ENCODE measurements around the gene NPC1. TPM values are rescaled to one million over a fixed set of nuclear protein-coding genes. Genes with fewer than 3 reads are reported as not detected.

Gene NPC1
- total RNA-seq, 4 donors from 2014 or later: 16.9 to 73.7 (median 43.6) TPM

DNA sequence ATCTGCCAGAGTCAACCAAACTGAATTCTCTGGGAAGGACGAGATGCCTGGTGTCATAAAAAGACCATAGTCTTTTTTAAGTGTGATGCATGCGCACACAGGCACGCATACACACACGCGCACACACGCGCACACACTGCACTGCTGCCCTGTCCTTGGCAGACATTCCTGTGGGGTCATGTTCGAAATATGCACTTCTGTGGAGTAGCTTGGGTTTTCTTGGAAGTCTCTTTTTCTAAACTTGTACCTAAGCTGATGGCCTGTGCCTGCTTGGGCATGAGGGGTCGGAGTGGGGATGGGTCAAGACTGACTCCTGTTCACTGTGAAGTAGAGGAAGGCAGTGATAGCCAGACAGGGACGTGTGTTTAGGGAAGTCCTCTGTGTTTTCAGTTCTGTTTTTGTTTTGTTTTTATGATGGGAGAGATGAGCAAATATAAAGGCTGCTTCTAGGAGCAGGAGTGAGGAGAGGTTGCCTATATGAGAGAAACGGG, 87.0 kb downstream of the NPC1 start:
- Histone ChIP-seq H3K9me3 (no peaks in the 10 kb centered on the region), H3K4me3 (no peak overlapping the region), H3K4me1 (peaks cover 3 to 42% (median 19%) of the 10 kb centered on the region in 3 donors), H3K27ac (no peak overlapping the region), H3K36me3 (no peaks in the 10 kb centered on the region), H3K27me3 (no peaks in the 10 kb centered on the region)
- no peak for DNase-seq
- TF ChIP-seq, protein P1, sequence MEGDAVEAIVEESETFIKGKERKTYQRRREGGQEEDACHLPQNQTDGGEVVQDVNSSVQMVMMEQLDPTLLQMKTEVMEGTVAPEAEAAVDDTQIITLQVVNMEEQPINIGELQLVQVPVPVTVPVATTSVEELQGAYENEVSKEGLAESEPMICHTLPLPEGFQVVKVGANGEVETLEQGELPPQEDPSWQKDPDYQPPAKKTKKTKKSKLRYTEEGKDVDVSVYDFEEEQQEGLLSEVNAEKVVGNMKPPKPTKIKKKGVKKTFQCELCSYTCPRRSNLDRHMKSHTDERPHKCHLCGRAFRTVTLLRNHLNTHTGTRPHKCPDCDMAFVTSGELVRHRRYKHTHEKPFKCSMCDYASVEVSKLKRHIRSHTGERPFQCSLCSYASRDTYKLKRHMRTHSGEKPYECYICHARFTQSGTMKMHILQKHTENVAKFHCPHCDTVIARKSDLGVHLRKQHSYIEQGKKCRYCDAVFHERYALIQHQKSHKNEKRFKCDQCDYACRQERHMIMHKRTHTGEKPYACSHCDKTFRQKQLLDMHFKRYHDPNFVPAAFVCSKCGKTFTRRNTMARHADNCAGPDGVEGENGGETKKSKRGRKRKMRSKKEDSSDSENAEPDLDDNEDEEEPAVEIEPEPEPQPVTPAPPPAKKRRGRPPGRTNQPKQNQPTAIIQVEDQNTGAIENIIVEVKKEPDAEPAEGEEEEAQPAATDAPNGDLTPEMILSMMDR (IDR thresholded peaks at IDR 0.05): no peak
- no peak for TF ChIP-seq POLR2A (IDR thresholded peaks at IDR 0.05)
- WGBS, 2 donors: 48 to 54% methylated on average over 11 of the region's 11 CpGs
- intact Hi-C loops (cut with DNase I): no loop called here

DNA sequence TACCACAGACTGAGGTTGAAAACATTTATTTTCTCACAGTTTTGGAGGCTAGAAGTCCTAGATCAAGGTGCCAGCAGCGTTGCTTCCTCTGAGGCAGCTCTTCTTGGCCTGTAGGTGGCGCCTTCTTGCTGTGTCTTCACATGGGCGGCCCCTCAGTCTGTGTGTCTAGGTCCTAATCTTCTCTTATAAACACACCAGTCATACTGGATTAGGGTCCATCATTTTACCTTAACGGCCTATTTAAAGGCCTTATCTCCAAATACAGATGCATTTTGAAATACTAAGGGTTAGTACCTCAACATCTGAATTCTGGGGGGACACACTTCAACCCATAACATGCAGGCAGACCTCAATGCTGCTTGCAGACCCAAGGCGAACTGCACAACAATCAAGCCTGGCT, 87.4 kb downstream of the NPC1 start:
- peaks cover 0 to 38% (median 17%) of the 10 kb centered on the region in 3 donors for H3K4me1 ChIP-seq
- intact Hi-C loops (cut with DNase I): no loop called here
- no peak overlapping the region for H3K4me3 ChIP-seq
- WGBS, 2 donors: 16 to 30% methylated on average over 4 to 5 of the region's 5 CpGs
- peak; percentile 13 for DNase-seq
- H3K36me3 ChIP-seq: no peaks in the 10 kb centered on the region
- no peaks in the 10 kb centered on the region for H3K9me3 ChIP-seq
- no peak overlapping the region for H3K27ac ChIP-seq
- H3K27me3 ChIP-seq: no peaks in the 10 kb centered on the region
- no peak for TF ChIP-seq POLR2A (IDR thresholded peaks at IDR 0.05)
- TF ChIP-seq, protein P1 (IDR thresholded peaks at IDR 0.05): peak; percentile 59 to 89 (median 70)

DNA sequence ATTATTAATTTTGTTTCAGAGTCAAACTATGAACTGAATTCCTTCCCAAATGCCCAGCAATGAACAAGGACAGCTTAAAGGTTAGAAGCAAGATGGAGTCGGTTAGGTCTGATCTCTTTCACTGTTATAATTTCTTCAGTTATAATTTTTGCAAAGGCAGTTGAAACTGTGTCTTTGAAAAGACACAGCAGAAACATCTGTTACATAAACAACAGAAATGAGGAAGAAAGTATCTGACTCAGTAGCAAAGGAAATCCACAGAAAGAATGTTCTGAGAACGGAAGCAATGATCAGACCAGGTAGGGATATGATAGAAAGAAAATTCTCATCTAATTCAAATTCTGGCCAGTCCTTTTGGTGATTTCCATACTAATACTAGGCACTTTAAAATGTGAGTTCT, 88.2 kb downstream of the NPC1 start:
- no peak overlapping the region for H3K27ac ChIP-seq
- H3K27me3 ChIP-seq: no peaks in the 10 kb centered on the region
- intact Hi-C loops (cut with DNase I): no loop called here
- H3K4me1 ChIP-seq: peaks cover 0 to 38% (median 17%) of the 10 kb centered on the region in 3 donors
- TF ChIP-seq, protein P1 (IDR thresholded peaks at IDR 0.05): no peak
- TF ChIP-seq POLR2A (IDR thresholded peaks at IDR 0.05): no peak
- 65 to 85% methylated on average over 2 of the region's 2 CpGs for WGBS, 2 donors
- H3K36me3 ChIP-seq: no peaks in the 10 kb centered on the region
- H3K4me3 ChIP-seq: no peak overlapping the region
- DNase-seq: no peak
- H3K9me3 ChIP-seq: no peaks in the 10 kb centered on the region

DNA sequence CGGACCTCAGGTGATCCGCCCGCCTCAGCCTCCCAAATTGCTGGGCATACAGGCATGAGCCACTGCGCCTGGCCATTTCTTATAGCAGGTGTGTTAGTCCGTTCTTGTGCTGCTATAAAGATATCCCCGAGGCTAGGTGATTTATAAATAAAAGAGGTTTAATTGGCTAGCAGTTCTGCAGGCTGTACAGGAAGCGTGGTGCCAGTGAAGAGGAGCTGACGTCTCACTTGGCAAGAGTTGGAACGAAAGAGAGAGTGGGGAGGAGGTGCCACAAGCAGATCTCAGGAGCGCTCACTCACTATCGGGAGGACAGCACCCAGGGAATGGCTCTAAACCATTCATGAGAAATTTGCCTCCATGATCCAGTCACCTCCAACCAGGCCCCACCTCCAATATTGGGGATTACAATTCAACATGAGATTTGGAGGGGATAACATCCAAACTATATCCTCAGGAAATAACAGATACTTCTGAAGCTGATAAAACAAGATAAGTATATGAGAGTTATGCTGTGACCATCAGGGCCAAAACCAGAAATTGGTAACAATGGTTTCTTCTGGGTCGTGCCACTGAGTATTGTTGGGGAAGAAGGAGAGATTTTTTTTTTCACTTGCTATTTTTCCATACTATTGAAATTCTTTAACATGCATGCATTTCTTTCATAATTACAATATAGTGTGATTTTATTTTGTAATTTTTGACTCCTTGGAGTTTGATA, 90.4 kb downstream of the NPC1 start:
- Histone ChIP-seq H3K4me3 (no peak overlapping the region), H3K27ac (peak overlapping the region; percentile 20 to 70 (median 40)), H3K9me3 (no peaks in the 10 kb centered on the region), H3K4me1 (peaks cover 0 to 29% (median 13%) of the 10 kb centered on the region in 3 donors), H3K36me3 (no peaks in the 10 kb centered on the region), H3K27me3 (no peaks in the 10 kb centered on the region)
- intact Hi-C loops (cut with DNase I): no loop called here
- no peak for TF ChIP-seq POLR2A (IDR thresholded peaks at IDR 0.05)
- TF ChIP-seq, protein P1 (IDR thresholded peaks at IDR 0.05): no peak
- 47 to 49% methylated on average over 11 to 12 of the region's 12 CpGs for WGBS, 2 donors
- no peak for DNase-seq

DNA sequence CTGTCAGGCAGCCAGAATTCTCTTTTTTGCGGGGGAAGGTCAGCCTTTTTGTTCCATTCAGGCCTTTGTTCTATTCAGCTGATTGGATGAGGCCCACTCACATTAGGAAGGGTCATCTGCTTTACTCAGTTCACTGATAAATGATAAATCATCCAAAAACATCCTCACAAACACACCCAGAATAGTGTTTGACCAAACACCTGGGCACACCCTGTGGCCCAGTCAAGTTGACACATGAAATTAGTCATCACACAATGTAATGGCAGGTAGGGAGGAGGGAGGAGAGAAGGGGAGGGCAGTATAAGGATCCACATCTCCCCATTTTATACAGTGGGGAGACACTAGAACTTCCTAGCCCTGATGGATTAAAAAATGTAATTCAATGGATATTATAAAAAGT, 91.3 kb downstream of the NPC1 start:
- TF ChIP-seq POLR2A (IDR thresholded peaks at IDR 0.05): no peak
- TF ChIP-seq, protein P1 (IDR thresholded peaks at IDR 0.05): no peak
- WGBS, 2 donors: 40 to 53% methylated on average over 1 of the region's 1 CpG
- H3K4me3 ChIP-seq: no peak overlapping the region
- H3K27me3 ChIP-seq: no peaks in the 10 kb centered on the region
- intact Hi-C loops (cut with DNase I): no loop called here
- H3K4me1 ChIP-seq: peaks cover 0 to 29% (median 13%) of the 10 kb centered on the region in 3 donors
- H3K27ac ChIP-seq: peak overlapping the region in 2 of 4 donors; percentile 20 to 70
- DNase-seq: no peak
- no peaks in the 10 kb centered on the region for H3K36me3 ChIP-seq
- H3K9me3 ChIP-seq: no peaks in the 10 kb centered on the region

All from esophagus squamous epithelium (tissue), 5 donors.